Measurements from ENCODE around the gene MAN1C1.

The MAN1C1 gene

GRCh38 chr1:25765923-25766589 lies 149.5 kb downstream of the MAN1C1 start:
- peaks cover 9% of the 10 kb centered on the region for H3K27me3 ChIP-seq (ENCODE audit: insufficient read depth, low read length, poor library complexity)
- no peaks in the 10 kb centered on the region for H3K79me2 ChIP-seq (ENCODE audit: insufficient read depth, low read length)
- H3K9me3 ChIP-seq (ENCODE audit: insufficient read depth, low read length, severe bottlenecking) = no peaks in the 10 kb centered on the region
- no peak overlapping the region for H2AFZ ChIP-seq (ENCODE audit: low read depth, low read length)
- no peaks in the 10 kb centered on the region for H3K4me1 ChIP-seq (ENCODE audit: insufficient read depth, low read length)
- no peak overlapping the region for H3K27ac ChIP-seq (ENCODE audit: low read length)
- TF ChIP-seq EZH2 (IDR thresholded peaks at IDR 0.05; ENCODE audit: borderline replicate concordance, low read depth, low read length, severe bottlenecking) = no peak
- TF ChIP-seq, protein P1, sequence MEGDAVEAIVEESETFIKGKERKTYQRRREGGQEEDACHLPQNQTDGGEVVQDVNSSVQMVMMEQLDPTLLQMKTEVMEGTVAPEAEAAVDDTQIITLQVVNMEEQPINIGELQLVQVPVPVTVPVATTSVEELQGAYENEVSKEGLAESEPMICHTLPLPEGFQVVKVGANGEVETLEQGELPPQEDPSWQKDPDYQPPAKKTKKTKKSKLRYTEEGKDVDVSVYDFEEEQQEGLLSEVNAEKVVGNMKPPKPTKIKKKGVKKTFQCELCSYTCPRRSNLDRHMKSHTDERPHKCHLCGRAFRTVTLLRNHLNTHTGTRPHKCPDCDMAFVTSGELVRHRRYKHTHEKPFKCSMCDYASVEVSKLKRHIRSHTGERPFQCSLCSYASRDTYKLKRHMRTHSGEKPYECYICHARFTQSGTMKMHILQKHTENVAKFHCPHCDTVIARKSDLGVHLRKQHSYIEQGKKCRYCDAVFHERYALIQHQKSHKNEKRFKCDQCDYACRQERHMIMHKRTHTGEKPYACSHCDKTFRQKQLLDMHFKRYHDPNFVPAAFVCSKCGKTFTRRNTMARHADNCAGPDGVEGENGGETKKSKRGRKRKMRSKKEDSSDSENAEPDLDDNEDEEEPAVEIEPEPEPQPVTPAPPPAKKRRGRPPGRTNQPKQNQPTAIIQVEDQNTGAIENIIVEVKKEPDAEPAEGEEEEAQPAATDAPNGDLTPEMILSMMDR (IDR thresholded peaks at IDR 0.05; ENCODE audit: borderline replicate concordance, extremely low read depth, low read length, poor library complexity, severe bottlenecking) = no peak
- H3K4me3 ChIP-seq (ENCODE audit: low read depth in 1 of 2, low read length in 2 of 2) = no peak overlapping the region
- no peak for ATAC-seq (ENCODE audit: insufficient read depth, low read depth)
- no peak for DNase-seq
- no peak overlapping the region for H3K4me2 ChIP-seq (ENCODE audit: insufficient read depth, low read length)
- H4K20me1 ChIP-seq (ENCODE audit: insufficient read depth, low read length) = peaks cover 21% of the 10 kb centered on the region
- H3K36me3 ChIP-seq (ENCODE audit: insufficient read depth, low read length) = no peaks in the 10 kb centered on the region
- H3K9ac ChIP-seq (ENCODE audit: low read depth, low read length) = no peak overlapping the region

DNA sequence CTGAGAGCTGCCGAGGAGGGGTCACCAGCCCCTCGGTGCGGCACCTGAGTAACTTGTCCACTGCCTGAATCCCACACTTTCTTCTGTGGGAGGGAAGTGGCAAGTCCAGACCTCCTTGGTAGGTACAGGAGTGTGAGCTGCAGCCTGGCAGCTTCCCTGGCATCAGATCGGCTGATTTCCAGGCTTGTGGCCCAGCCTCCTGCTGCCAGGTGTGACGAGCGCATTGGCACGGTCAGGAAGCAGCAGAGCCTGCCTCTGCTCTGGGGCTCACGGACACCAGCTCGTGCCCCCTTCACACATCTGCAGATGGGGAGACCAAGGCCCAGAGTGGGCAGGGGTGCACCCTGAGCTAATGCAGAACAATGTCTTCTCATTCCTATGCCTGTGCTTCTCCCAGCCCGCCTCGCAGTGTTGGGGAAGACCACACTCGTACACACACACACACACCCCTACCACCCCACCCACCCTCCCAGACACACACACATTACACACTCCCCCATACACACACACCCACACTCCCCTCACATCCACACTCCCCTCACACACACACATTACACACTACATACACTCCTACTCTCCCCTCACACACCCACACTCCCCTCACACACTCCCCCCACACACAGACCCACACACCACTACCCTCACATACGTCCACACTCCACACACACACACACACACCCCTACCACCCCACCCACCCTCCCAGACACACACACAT lies 150.3 kb downstream of the MAN1C1 start:
- Histone ChIP-seq H3K27ac (ENCODE audit: low read length) (no peak overlapping the region), H3K4me3 (ENCODE audit: low read depth in 1 of 2, low read length in 2 of 2) (no peak overlapping the region), H3K27me3 (ENCODE audit: insufficient read depth, low read length, poor library complexity) (peaks cover 18% of the 10 kb centered on the region), H3K9ac (ENCODE audit: low read depth, low read length) (no peak overlapping the region), H3K4me1 (ENCODE audit: insufficient read depth, low read length) (no peaks in the 10 kb centered on the region), H2AFZ (ENCODE audit: low read depth, low read length) (no peak overlapping the region), H3K36me3 (ENCODE audit: insufficient read depth, low read length) (no peaks in the 10 kb centered on the region), H4K20me1 (ENCODE audit: insufficient read depth, low read length) (peaks cover 21% of the 10 kb centered on the region), H3K9me3 (ENCODE audit: insufficient read depth, low read length, severe bottlenecking) (no peaks in the 10 kb centered on the region), H3K79me2 (ENCODE audit: insufficient read depth, low read length) (no peaks in the 10 kb centered on the region), H3K4me2 (ENCODE audit: insufficient read depth, low read length) (no peak overlapping the region)
- no peak for DNase-seq
- ATAC-seq (ENCODE audit: insufficient read depth, low read depth) = no peak
- TF ChIP-seq EZH2 (IDR thresholded peaks at IDR 0.05; ENCODE audit: borderline replicate concordance, low read depth, low read length, severe bottlenecking) = no peak
- TF ChIP-seq, protein P1 (IDR thresholded peaks at IDR 0.05; ENCODE audit: borderline replicate concordance, extremely low read depth, low read length, poor library complexity, severe bottlenecking) = no peak

- H3K9ac ChIP-seq (ENCODE audit: low read depth, low read length) = no peak overlapping the region
- TF ChIP-seq EZH2 (IDR thresholded peaks at IDR 0.05; ENCODE audit: borderline replicate concordance, low read depth, low read length, severe bottlenecking) = no peak
- TF ChIP-seq, protein P1 (IDR thresholded peaks at IDR 0.05; ENCODE audit: borderline replicate concordance, extremely low read depth, low read length, poor library complexity, severe bottlenecking) = no peak
- no peaks in the 10 kb centered on the region for H3K9me3 ChIP-seq (ENCODE audit: insufficient read depth, low read length, severe bottlenecking)
- no peak overlapping the region for H3K27ac ChIP-seq (ENCODE audit: low read length)
- no peaks in the 10 kb centered on the region for H3K36me3 ChIP-seq (ENCODE audit: insufficient read depth, low read length)
- no peak overlapping the region for H3K4me3 ChIP-seq (ENCODE audit: low read depth in 1 of 2, low read length in 2 of 2)
- peaks cover 26% of the 10 kb centered on the region for H4K20me1 ChIP-seq (ENCODE audit: insufficient read depth, low read length)
- H3K4me2 ChIP-seq (ENCODE audit: insufficient read depth, low read length) = no peak overlapping the region
- no peaks in the 10 kb centered on the region for H3K4me1 ChIP-seq (ENCODE audit: insufficient read depth, low read length)
- no peaks in the 10 kb centered on the region for H3K79me2 ChIP-seq (ENCODE audit: insufficient read depth, low read length)
- DNase-seq = no peak
- H2AFZ ChIP-seq (ENCODE audit: low read depth, low read length) = no peak overlapping the region
- no peak for ATAC-seq (ENCODE audit: insufficient read depth, low read depth)
- H3K27me3 ChIP-seq (ENCODE audit: insufficient read depth, low read length, poor library complexity) = peaks cover 23% of the 10 kb centered on the region
Measured at GRCh38 chr1:25767437-25767770, 150.8 kb downstream of the MAN1C1 start.
